Measurements from ENCODE around the gene MPZL1.
"Not testable (repeated sequence)": the region's sequence is repeated elsewhere in the genome, so short reads cannot be mapped to it uniquely, and the experiment has no call there.

Gene MPZL1

GRCh38 chr1:167820684-167821355 is 99.0 kb downstream of the MPZL1 start:
- CTCF ChIA-PET = no interaction called here
- peaks cover 12% of the 10 kb centered on the region for H3K4me1 Mint-ChIP-seq
- H3K27me3 Mint-ChIP-seq = peaks cover 37% of the 10 kb centered on the region
- H3K9me3 Mint-ChIP-seq = peaks cover 2% of the 10 kb centered on the region
- H3K27ac Mint-ChIP-seq = no peak overlapping the region
- DNase-seq = no peak
- no peak overlapping the region for H3K4me3 Mint-ChIP-seq
- no peaks in the 10 kb centered on the region for H3K36me3 Mint-ChIP-seq

- Mint-ChIP-seq H3K36me3 (no peaks in the 10 kb centered on the region), H3K27me3 (peaks cover 39% of the 10 kb centered on the region), H3K4me1 (peaks cover 12% of the 10 kb centered on the region), H3K9me3 (no peaks in the 10 kb centered on the region), H3K4me3 (no peak overlapping the region), H3K27ac (no peak overlapping the region)
- no peak for DNase-seq
- CTCF ChIA-PET = no interaction called here
Measured at GRCh38 chr1:167821356-167821685, 99.5 kb downstream of the MPZL1 start.

GRCh38 chr1:167821969-167822685 is 100.3 kb downstream of the MPZL1 start:
- Mint-ChIP-seq H3K36me3 (no peaks in the 10 kb centered on the region), H3K27me3 (peaks cover 47% of the 10 kb centered on the region), H3K9me3 (no peaks in the 10 kb centered on the region), H3K4me1 (peaks cover 12% of the 10 kb centered on the region), H3K4me3 (no peak overlapping the region), H3K27ac (no peak overlapping the region)
- no peak for DNase-seq
- CTCF ChIA-PET = interaction anchor here (1.3 kb wide), 1 partner anchor 260 kb away, joined by 4 read pairs; no protein-coding TSS in a partner anchor

GRCh38 chr1:167824163-167824794 is 102.5 kb downstream of the MPZL1 start:
- no peak for DNase-seq
- Mint-ChIP-seq H3K36me3 (no peaks in the 10 kb centered on the region), H3K4me3 (no peak overlapping the region), H3K9me3 (no peaks in the 10 kb centered on the region), H3K27ac (no peak overlapping the region), H3K27me3 (peaks cover 43% of the 10 kb centered on the region), H3K4me1 (peaks cover 12% of the 10 kb centered on the region)
- CTCF ChIA-PET = no interaction called here

- Mint-ChIP-seq H3K27me3 (peaks cover 34% of the 10 kb centered on the region), H3K9me3 (no peaks in the 10 kb centered on the region), H3K4me3 (no peak overlapping the region), H3K27ac (no peak overlapping the region), H3K36me3 (no peaks in the 10 kb centered on the region), H3K4me1 (peaks cover 5% of the 10 kb centered on the region)
- CTCF ChIA-PET = no interaction called here
- DNase-seq = no peak
Measured at GRCh38 chr1:167825419-167826079, 103.8 kb downstream of the MPZL1 start.

GRCh38 chr1:167826127-167826526 is 104.3 kb downstream of the MPZL1 start:
- CTCF ChIA-PET = interaction anchor here (0.6 kb wide), 1 partner anchor 260 kb away, joined by 3 read pairs; no protein-coding TSS in a partner anchor
- Mint-ChIP-seq H3K27me3 (peaks cover 32% of the 10 kb centered on the region), H3K9me3 (no peaks in the 10 kb centered on the region), H3K27ac (no peak overlapping the region), H3K4me3 (no peak overlapping the region), H3K36me3 (no peaks in the 10 kb centered on the region), H3K4me1 (peaks cover 5% of the 10 kb centered on the region)
- no peak for DNase-seq

- peaks cover 17% of the 10 kb centered on the region for H3K27me3 Mint-ChIP-seq
- H3K4me3 Mint-ChIP-seq = no peak overlapping the region
- CTCF ChIA-PET = interaction anchor here (0.5 kb wide), 1 partner anchor 272 kb away, joined by 3 read pairs; no protein-coding TSS in a partner anchor
- H3K4me1 Mint-ChIP-seq = no peaks in the 10 kb centered on the region
- no peaks in the 10 kb centered on the region for H3K9me3 Mint-ChIP-seq
- H3K36me3 Mint-ChIP-seq = no peaks in the 10 kb centered on the region
- DNase-seq = no peak
- H3K27ac Mint-ChIP-seq = no peak overlapping the region
Measured at GRCh38 chr1:167829868-167830267, 108.1 kb downstream of the MPZL1 start.

- not testable (repeated sequence) for H3K4me3 Mint-ChIP-seq, H3K9me3 Mint-ChIP-seq, H3K27ac Mint-ChIP-seq, DNase-seq, H3K4me1 Mint-ChIP-seq, H3K36me3 Mint-ChIP-seq
- CTCF ChIA-PET = interaction anchor here (0.8 kb wide), 1 partner anchor 252 kb away, joined by 3 read pairs; no protein-coding TSS in a partner anchor
- peaks cover 20% of the 10 kb centered on the region for H3K27me3 Mint-ChIP-seq
Measured at GRCh38 chr1:167830668-167831067, 108.9 kb downstream of the MPZL1 start.

- H3K27me3 Mint-ChIP-seq = peaks cover 11% of the 10 kb centered on the region
- H3K9me3 Mint-ChIP-seq = no peaks in the 10 kb centered on the region
- no peak overlapping the region for H3K27ac Mint-ChIP-seq
- DNase-seq = no peak
- H3K4me1 Mint-ChIP-seq = peaks cover 5% of the 10 kb centered on the region
- no peaks in the 10 kb centered on the region for H3K36me3 Mint-ChIP-seq
- CTCF ChIA-PET = no interaction called here
- H3K4me3 Mint-ChIP-seq = no peak overlapping the region
Measured at GRCh38 chr1:167832693-167833092, 110.9 kb downstream of the MPZL1 start.

GRCh38 chr1:167833904-167834303 is 112.1 kb downstream of the MPZL1 start:
- Mint-ChIP-seq H3K4me1 (peaks cover 5% of the 10 kb centered on the region), H3K27me3 (peaks cover 12% of the 10 kb centered on the region), H3K27ac (no peak overlapping the region), H3K4me3 (no peak overlapping the region), H3K36me3 (no peaks in the 10 kb centered on the region), H3K9me3 (no peaks in the 10 kb centered on the region)
- CTCF ChIA-PET = no interaction called here
- DNase-seq = no peak

GRCh38 chr1:167836197-167836596 is 114.4 kb downstream of the MPZL1 start:
- Mint-ChIP-seq H3K27me3 (peaks cover 15% of the 10 kb centered on the region), H3K9me3 (no peaks in the 10 kb centered on the region), H3K4me1 (peaks cover 5% of the 10 kb centered on the region), H3K4me3 (no peak overlapping the region), H3K27ac (no peak overlapping the region), H3K36me3 (no peaks in the 10 kb centered on the region)
- no peak for DNase-seq
- CTCF ChIA-PET = no interaction called here

- Mint-ChIP-seq H3K9me3 (no peaks in the 10 kb centered on the region), H3K36me3 (no peaks in the 10 kb centered on the region), H3K27ac (no peak overlapping the region), H3K4me3 (no peak overlapping the region), H3K27me3 (peaks cover 16% of the 10 kb centered on the region), H3K4me1 (peaks cover 5% of the 10 kb centered on the region)
- DNase-seq = no peak
- CTCF ChIA-PET = no interaction called here
Measured at GRCh38 chr1:167837326-167837725, 115.5 kb downstream of the MPZL1 start.

- H3K9me3 Mint-ChIP-seq = no peaks in the 10 kb centered on the region
- CTCF ChIA-PET = no interaction called here
- no peak overlapping the region for H3K27ac Mint-ChIP-seq
- peaks cover 13% of the 10 kb centered on the region for H3K27me3 Mint-ChIP-seq
- H3K36me3 Mint-ChIP-seq = no peaks in the 10 kb centered on the region
- peaks cover 5% of the 10 kb centered on the region for H3K4me1 Mint-ChIP-seq
- no peak overlapping the region for H3K4me3 Mint-ChIP-seq
- no peak for DNase-seq
Measured at GRCh38 chr1:167839009-167839408, 117.2 kb downstream of the MPZL1 start.
